NCI-H2107 (cell line): ENCODE measurements around the gene KRTAP19-8.

Experiments used
- DNase-seq: peaks from one replicate; lab custom pipeline; 2025; lab: John Stamatoyannopoulos, UW

KRTAP19-8 gene

DNA sequence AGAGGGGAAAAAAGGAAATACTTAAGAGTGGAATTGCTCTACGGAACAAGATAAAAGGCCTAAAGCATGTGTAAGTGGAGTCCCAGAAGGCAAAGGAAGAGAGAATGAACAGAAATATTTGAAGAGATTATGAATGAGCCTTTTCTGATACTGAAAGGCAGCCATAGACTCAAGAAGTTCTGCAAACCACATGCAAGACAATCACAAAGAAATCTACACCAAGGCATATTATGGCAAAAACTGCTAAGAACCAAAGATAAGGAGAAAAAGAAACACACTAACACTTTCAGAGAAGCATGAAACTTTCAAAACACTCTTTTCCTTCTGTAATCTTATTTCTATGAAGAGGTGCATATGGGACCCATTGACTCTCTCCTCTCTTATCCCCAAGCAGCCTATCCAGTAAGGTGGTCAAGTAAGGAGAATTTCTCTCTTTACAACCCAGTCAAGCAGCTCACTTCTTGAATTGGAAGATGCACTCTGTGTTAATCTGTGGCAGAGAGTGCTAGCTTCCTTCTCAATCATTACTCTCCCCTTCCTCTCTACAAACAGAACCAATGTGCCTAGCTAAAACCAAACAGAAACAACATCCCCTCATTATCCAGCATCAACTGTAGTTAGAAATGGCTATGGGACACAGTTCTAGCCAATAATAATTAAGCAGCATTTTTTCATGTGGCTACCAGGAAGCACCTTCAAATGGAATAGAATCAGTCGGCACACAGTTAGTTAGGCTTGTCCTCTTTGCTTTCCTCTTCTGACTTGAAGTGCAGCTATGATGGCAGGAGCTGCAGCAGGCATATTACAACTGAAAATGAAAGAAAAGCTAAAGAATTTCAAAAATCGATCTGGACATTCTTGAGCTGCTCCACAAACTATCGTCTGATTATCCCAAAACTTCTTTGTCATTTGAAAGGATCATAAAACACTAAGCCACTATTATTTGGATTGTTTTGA is 25.9 kb downstream of the KRTAP19-8 start:
- DNase-seq: no peak

DNA sequence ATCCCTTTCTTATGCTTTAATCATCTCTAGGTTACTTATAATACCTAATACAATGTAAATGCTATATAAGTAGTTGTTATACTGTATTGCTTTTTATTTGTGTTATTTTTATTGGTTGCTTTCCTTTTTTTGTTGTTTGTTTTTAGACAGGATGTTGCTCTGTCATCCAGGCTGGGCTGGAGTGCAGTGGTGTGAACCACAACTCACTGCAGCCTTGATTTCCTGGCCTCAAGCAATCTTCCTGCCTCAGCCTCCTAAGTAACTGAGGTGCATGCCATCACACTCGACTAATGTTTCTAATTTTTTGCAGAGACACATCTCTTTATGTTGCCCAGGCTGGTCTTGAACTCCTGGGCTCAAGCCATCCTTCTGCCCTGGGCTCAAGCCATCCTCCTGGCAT is 26.9 kb downstream of the KRTAP19-8 start:
- DNase-seq: no peak

DNA sequence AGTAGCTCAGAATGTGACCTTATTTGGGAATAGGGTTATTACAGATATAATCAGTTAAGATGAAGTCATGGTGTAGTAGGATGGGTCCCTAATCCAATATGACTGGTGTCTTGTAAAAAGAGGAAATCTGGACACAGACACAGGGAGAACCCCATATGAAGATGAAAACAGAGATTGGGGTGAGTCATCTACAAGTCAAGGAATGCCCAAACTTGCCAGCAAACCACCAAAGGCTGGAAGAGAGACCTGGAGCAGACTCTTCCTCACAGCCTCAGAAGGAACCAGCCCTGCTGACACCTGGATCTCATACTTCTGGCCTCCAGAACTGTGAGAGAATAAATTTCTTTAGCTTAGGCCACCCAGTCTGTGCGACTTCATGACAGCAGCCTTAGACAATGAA is 29.9 kb downstream of the KRTAP19-8 start:
- DNase-seq: no peak

DNA sequence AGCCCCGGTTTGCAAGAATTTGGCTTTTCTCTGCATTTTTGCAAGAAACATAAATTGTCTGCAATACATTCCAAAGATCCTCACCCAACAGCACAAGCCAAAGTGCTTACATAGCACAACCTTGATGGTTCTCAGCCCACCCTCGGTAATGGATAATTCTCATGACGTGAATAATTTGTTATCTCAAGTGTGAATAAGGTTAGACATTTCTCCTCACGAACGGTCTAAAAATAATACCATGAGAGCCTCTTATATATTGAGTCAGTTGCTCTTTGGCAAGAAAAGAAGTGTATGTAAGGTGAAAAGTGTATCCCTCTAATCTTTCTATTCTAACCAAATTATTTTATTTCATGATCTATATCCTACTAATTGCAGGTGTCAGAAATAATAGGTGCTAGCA is 33.3 kb downstream of the KRTAP19-8 start:
- DNase-seq: no peak

DNA sequence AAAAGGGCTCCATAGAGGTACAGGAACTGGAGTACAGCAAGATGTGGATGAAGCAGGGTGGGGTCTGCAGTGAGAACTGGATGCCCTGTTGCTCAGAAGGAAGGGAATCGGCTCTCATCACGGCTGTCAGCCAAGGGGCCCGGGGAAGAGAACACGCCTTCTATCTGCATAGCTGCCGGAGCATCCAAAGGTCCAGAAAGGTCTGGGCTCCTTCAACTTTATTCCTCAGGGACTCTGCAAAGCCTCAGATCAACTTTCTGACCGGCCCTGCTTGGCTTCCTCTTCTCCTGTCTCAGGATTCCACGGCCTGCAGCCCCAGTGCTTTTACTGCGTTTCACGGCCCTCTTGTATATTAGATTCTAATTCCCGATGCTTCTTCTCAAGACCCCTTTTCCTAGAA is 34.8 kb downstream of the KRTAP19-8 start:
- DNase-seq: no peak

DNA sequence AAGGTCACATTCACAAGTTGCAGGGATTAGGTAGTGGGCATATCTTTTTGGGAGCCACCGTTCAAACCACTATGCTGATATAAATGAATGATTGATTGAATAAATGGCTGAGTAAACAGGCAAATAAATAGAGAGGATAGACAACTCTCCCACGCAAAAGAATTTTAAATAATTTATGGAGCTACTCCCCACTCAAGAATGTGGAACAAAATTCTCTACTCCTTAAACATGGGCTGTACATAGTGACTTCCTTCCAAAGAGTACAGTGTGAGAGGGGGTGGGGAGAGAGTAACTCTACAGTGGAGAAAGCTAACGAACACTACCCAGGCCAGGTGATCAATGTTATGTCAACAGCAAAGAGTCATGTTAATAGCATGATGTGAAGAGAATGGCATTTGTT is 40.7 kb downstream of the KRTAP19-8 start:
- no peak for DNase-seq

DNA sequence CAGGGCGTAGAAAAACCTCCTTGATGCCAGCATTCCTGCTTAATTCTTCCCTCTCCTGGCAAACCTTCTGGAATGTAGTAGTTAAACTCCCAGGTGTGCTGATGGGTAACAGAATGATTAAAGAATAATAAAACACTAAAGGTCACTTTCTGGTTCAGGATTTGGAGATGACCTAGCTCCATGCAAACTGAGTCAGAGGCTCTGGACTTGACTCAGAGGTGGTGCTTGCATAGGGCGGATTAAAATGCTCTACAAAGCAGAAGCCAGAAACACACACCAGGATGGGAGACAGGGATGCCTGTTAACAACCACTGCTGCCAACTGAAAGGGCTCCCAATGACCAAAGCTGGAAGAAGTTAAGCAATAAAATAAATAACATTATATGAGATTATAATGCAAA is 41.5 kb downstream of the KRTAP19-8 start:
- no peak for DNase-seq

DNA sequence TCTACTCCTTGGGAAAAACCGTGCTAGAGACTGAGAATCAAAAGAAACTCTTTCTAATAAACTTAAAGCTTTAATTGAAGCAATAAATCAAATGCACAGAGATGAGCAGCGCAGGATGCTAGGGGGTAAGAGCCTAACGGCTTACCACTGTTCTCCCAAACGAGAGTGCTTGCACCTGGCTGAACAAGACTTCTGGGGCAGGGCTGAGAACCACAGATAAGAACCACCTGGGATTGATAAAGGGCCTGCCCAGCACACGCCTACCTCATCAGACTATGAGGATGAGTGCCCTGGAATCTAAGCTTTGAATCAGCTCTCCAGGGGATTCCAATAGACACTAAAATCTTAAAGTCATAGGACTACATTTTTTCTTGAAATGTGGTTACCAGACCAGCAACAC is 43.3 kb downstream of the KRTAP19-8 start:
- no peak for DNase-seq

DNA sequence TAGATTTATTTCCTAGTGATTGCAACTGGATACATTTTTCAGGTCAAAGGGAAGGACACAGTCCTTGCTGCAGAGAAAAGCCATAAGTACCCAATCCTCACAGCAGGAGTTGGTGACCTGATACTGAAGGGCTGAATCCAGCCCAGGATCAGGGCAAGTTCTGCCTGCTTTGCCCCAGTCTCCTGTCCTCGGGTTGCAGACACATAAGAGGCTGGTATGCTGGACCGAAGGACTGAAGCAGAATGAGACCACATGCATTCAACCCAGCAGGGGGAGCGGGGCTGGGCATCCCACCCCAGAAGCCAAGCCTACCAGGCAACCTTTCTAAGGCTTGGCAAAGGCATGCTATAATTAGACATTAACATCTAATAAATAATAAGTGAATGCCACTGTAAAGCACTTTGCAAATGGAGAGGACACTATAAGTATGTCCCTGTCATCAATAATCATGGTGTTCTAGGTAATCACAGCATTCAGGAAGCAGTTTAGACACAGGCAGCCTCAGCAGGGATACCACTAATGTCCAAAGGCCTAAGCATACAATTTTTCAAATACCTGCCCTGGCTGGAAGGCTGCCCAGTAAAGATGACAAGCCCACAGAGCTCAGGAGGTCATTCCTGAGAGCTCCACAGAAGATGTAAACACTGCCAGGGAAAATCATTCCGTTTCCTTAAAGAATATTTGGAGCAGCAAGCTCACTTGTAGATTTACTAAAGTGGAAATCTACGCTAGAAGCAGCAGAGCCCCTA is 47.6 kb downstream of the KRTAP19-8 start:
- DNase-seq: no peak

DNA sequence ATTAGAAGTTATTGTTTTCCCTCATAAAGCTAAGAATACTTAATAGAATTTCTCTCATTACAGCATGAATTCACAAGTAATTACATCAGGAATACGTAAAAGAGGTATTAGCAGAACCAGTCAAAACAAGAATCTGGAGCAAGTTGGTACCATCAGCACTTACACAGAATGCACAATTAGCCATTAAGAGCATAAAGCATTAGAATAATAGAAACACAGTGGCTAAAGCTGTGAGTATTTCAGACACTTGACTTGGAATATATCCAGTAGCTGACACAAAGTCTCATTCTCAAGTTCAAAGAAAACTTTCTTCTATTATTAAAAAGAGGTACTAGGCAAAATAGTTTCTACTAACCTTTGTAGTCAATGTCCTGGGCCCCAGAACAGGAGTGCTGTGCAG is 49.6 kb downstream of the KRTAP19-8 start:
- no peak for DNase-seq
